PC-9 (cell line): ENCODE data around the gene MFAP3.

Experiments
- CTCF ChIP-seq: fragments of 200-600 bp; sonication (generic); conservative IDR thresholded peaks from 2 replicates; pipeline ENCODE4 v1.6.1; 2017; ENCODE audit warnings: mixed run types, antibody characterized with exemption, mild to moderate bottlenecking, moderate library complexity
- EZH2 ChIP-seq: fragments of 200-600 bp; sonication (generic); IDR thresholded peaks from 2 replicates; pipeline ENCODE4 v1.8.0; 2017; ENCODE audit warnings: antibody characterized with exemption, low read depth

GRCh38 chr5:154000703-154001102, 38.1 kb upstream of the MFAP3 start:
- TF ChIP-seq CTCF (no peak), EZH2 (no peak)
